ENCODE results near the gene TENM4.

GRCh38 chr11:79040348-79040747 lies 400.5 kb downstream of the TENM4 start:
- TF ChIP-seq CTCF (IDR thresholded peaks at IDR 0.05), result no peak
- no peak for TF ChIP-seq POLR2A (IDR thresholded peaks at IDR 0.05)
- TF ChIP-seq EP300 (IDR thresholded peaks at IDR 0.05), result no peak
